ENCODE results near the gene CHRND. TPM values are rescaled to one million over a fixed set of nuclear protein-coding genes. Genes with fewer than 3 reads are reported as not detected.

Gene CHRND
- total and polyA plus RNA-seq, 2 of the 8 experiments (the other 6 are each of a cell fraction or from before 2014, with no cell fraction given) = 0.24 TPM; not detected in 1

GRCh38 chr2:232495292-232495691 is 30.7 kb upstream of the CHRND start:
- WGBS, 2 experiments (ENCODE audit: extremely low coverage in 1 of 2, insufficient coverage in 1 of 2, insufficient read length in 1 of 2, insufficient replicate concordance in 2 of 2, low coverage in 1 of 2, low lambda C conversion rate in 2 of 2, missing lambda C conversion rate in 1 of 2) = 95% methylated on average over 7 of the region's 7 CpGs; no CpG with 5 or more reads in 1 of the 2 experiments
- POLR2A ChIA-PET (ENCODE audit: partially characterized antibody) = no interaction called here
- H3K9me3 ChIP-seq (ENCODE audit: insufficient read depth in 2 of 2, low read depth in 1 of 2, low read length in 1 of 2) = no peaks in the 10 kb centered on the region
- TF ChIP-seq CHD1 (IDR thresholded peaks at IDR 0.05; ENCODE audit: low read depth, low read length) (no peak), BRCA1 (IDR thresholded peaks at IDR 0.05; ENCODE audit: low read depth, low read length) (no peak), TBP (IDR thresholded peaks at IDR 0.05; ENCODE audit: low read depth, low read length) (no peak), CTCF (IDR thresholded peaks at IDR 0.05; ENCODE audit: control extremely low read depth in 1 of 3, insufficient read depth in 1 of 3, low read depth in 1 of 3, low read length in 3 of 3) (no peak), SAP30 (IDR thresholded peaks at IDR 0.05; ENCODE audit: insufficient read depth, insufficient replicate concordance, low read length) (no peak), TAF1 (IDR thresholded peaks at IDR 0.05; ENCODE audit: low read depth, low read length) (no peak), HDAC2 (IDR thresholded peaks at IDR 0.05; ENCODE audit: borderline replicate concordance in 1 of 2, low read depth in 2 of 2, low read length in 2 of 2) (no peak), JUN (IDR thresholded peaks at IDR 0.05; ENCODE audit: low read depth, low read length) (no peak), KDM1A (IDR thresholded peaks at IDR 0.05; ENCODE audit: borderline replicate concordance, low read length) (no peak), ATF3 (IDR thresholded peaks at IDR 0.05; ENCODE audit: insufficient read depth, low read depth, low read length) (no peak), EGR1 (IDR thresholded peaks at IDR 0.05; ENCODE audit: borderline replicate concordance, low read depth, low read length) (no peak)

More at GRCh38 chr2:232495292-232495691, 30.7 kb upstream of the CHRND start:
- no peak overlapping the region for H2BK15ac ChIP-seq (ENCODE audit: low read length)
- H3K56ac ChIP-seq (replicated peaks; ENCODE audit: insufficient read length, low read depth, low read length) = no peak overlapping the region
- H3K79me2 ChIP-seq (ENCODE audit: control insufficient read depth in 1 of 2, insufficient read depth in 2 of 2, low read length in 2 of 2) = no peaks in the 10 kb centered on the region
- H3K14ac ChIP-seq (ENCODE audit: insufficient read length) = no peak overlapping the region
- no peaks in the 10 kb centered on the region for H4K20me1 ChIP-seq (replicated peaks in 1 of 2; ENCODE audit: control insufficient read depth in 1 of 2, insufficient read depth in 2 of 2, low read length in 2 of 2)
- CTCF ChIA-PET (ENCODE audit: partially characterized antibody) = interaction anchor here (0.7 to 3.0 kb wide), 9 partner anchors 17 to 128 kb away, joined by 3 to 10 read pairs (median 4); no protein-coding TSS in a partner anchor
- H4K8ac ChIP-seq (ENCODE audit: extremely low read depth, insufficient read depth, low read length) = no peak overlapping the region
- H2BK120ac ChIP-seq (replicated peaks; ENCODE audit: low read depth, low read length) = no peak overlapping the region
- H2AK5ac ChIP-seq (ENCODE audit: low read depth, low read length) = no peak overlapping the region
- no peaks in the 10 kb centered on the region; the same call in 1 of the 2 replicates for H3K23me2 ChIP-seq (ENCODE audit: low read depth, low read length)
- H3K79me1 ChIP-seq (ENCODE audit: low read depth, low read length) = no peaks in the 10 kb centered on the region
- no peak overlapping the region for H3K18ac ChIP-seq (ENCODE audit: extremely low read depth, low read length)
- H3K4ac ChIP-seq (replicated peaks; ENCODE audit: insufficient read length, low read depth, low read length) = no peak overlapping the region
- no peak overlapping the region for H2BK12ac ChIP-seq (ENCODE audit: low read depth, low read length)
- no peaks in the 10 kb centered on the region for H3K36me3 ChIP-seq (ENCODE audit: control insufficient read depth in 2 of 4, insufficient read depth in 4 of 4, low read length in 3 of 4)
- H3K4me1 ChIP-seq (replicated peaks in 1 of 4; ENCODE audit: control insufficient read depth in 3 of 4, insufficient read depth in 4 of 4, low read length in 3 of 4) = peaks cover 0 to 17% (median 3%) of the 10 kb centered on the region in 4 experiments; a peak in 5 of 7 replicates
- peaks cover 0 to 4% (median 0%) of the 10 kb centered on the region in 4 experiments; a peak in 3 of 7 replicates for H3K27me3 ChIP-seq (replicated peaks in 1 of 4; ENCODE audit: control insufficient read depth in 3 of 4, extremely low read depth in 1 of 4, insufficient read depth in 3 of 4, low read length in 3 of 4)
- no peak overlapping the region for H3K4me3 ChIP-seq (ENCODE audit: extremely low read depth in 1 of 4, insufficient read depth in 2 of 4, low read depth in 3 of 4, low read length in 4 of 4)
- H3K9ac ChIP-seq (replicated peaks in 1 of 4; ENCODE audit: extremely low read depth in 1 of 4, low read depth in 3 of 4, low read length in 3 of 4) = no peak overlapping the region
- no peak overlapping the region for H3K27ac ChIP-seq (ENCODE audit: low read depth, low read length)
- no peak overlapping the region for H2BK20ac ChIP-seq (ENCODE audit: low read length)
- no peak overlapping the region for H4K5ac ChIP-seq (ENCODE audit: insufficient read length, low read depth, low read length)
- no peak overlapping the region for H3K4me2 ChIP-seq (ENCODE audit: insufficient read depth in 1 of 2, low read depth in 2 of 2, low read length in 2 of 2)
- no peak for DNase-seq (ENCODE audit: low read depth in 1 of 2, low spot score in 2 of 2)
- FAIRE-seq = no peak
- no peak overlapping the region for H3K23ac ChIP-seq (ENCODE audit: insufficient read length)
- H4K91ac ChIP-seq (replicated peaks; ENCODE audit: insufficient read length, low read length) = no peak overlapping the region
- H2BK5ac ChIP-seq (ENCODE audit: low read depth, low read length) = no peak overlapping the region
- no peak overlapping the region for H2AFZ ChIP-seq (ENCODE audit: low read length)
